Peyer's patch (tissue), 4 donors: ENCODE measurements around the gene TSPAN14. TPM values are rescaled to one million over a fixed set of nuclear protein-coding genes. Genes with fewer than 3 reads are reported as not detected.

Experiments used
- DNase-seq, 3 donors: peaks; one replicate each; pipeline ENCODE4 v3.0.0-alpha.2; 2017 to 2019
- H3K27ac ChIP-seq, 4 donors: fragments of 200-600 bp; sonication (generic); one replicate each; pipeline ENCODE4 v1.5.1; 2016 to 2019
- H3K27me3 ChIP-seq, 2 donors: fragments of 200-600 bp; sonication (generic); one replicate each; pipeline ENCODE4 v1.5.1; 2019
- H3K36me3 ChIP-seq, 3 donors: fragments of 200-600 bp; sonication (generic); one replicate each; pipeline ENCODE4 v1.5.1; 2016 to 2019
- H3K4me1 ChIP-seq, 4 donors: fragments of 200-600 bp; sonication (generic); one replicate each; pipeline ENCODE4 v1.5.1; 2016 to 2019
- H3K4me3 ChIP-seq, 4 donors: fragments of 200-600 bp; sonication (generic); 1 replicate in 3 of 4; 2 replicates in 1 of 4; pipeline ENCODE4 v1.5.1; 2016 to 2019; ENCODE audit warnings: mild to moderate bottlenecking in 1 of 4
- H3K9me3 ChIP-seq, 4 donors: fragments of 200-600 bp; sonication (generic); one replicate each; pipeline ENCODE4 v1.5.1; 2016 to 2019; ENCODE audit warnings: mild to moderate bottlenecking in 1 of 4
- CTCF ChIP-seq, 6 experiments: fragments of 450-650 bp in 4 of 6; fragments of 200-600 bp in 2 of 6; sonication (generic) in 1 of 6; IDR thresholded peaks; one replicate each; pipeline ENCODE4 v1.5.1; 2017 to 2019; ENCODE audit warnings: antibody characterized with exemption in 6 of 6, mild to moderate bottlenecking in 3 of 6, moderate library complexity in 1 of 6
- POLR2A ChIP-seq, 2 donors: fragments of 450-650 bp; IDR thresholded peaks; one replicate each; pipeline ENCODE4 v1.5.1; 2017; ENCODE audit warnings: antibody characterized with exemption in 2 of 2, mild to moderate bottlenecking in 2 of 2, moderate library complexity in 2 of 2
- total RNA-seq, 4 donors: library from RNA; depleted of rRNA; stranded (reverse); fragments of >200 nt; gene quantifications; one replicate each; pipeline ENCODE4 v1.1.0, GENCODE V29; 2016

Gene TSPAN14
- total RNA-seq, 4 donors from 2014 or later: 51.2 to 72.0 (median 68.0) TPM

GRCh38 chr10:80441831-80442230 is 12.3 kb upstream of the TSPAN14 start:
- peaks cover 0 to 9% (median 0%) of the 10 kb centered on the region in 4 donors for H3K4me1 ChIP-seq
- no peak overlapping the region for H3K27ac ChIP-seq
- no peak for DNase-seq
- no peak for TF ChIP-seq CTCF (IDR thresholded peaks at IDR 0.05)
- TF ChIP-seq POLR2A (IDR thresholded peaks at IDR 0.05): no peak
- no peak overlapping the region for H3K4me3 ChIP-seq
- no peaks in the 10 kb centered on the region for H3K9me3 ChIP-seq
- H3K27me3 ChIP-seq: no peaks in the 10 kb centered on the region
- H3K36me3 ChIP-seq: no peaks in the 10 kb centered on the region

GRCh38 chr10:80442879-80443278 is 11.2 kb upstream of the TSPAN14 start:
- Histone ChIP-seq H3K4me1 (peaks cover 0 to 9% (median 0%) of the 10 kb centered on the region in 4 donors), H3K27ac (no peak overlapping the region), H3K4me3 (no peak overlapping the region), H3K27me3 (no peaks in the 10 kb centered on the region), H3K9me3 (no peaks in the 10 kb centered on the region), H3K36me3 (no peaks in the 10 kb centered on the region)
- TF ChIP-seq POLR2A (IDR thresholded peaks at IDR 0.05) (no peak), CTCF (IDR thresholded peaks at IDR 0.05) (no peak)
- DNase-seq: no peak

GRCh38 chr10:80443531-80443974 is 10.6 kb upstream of the TSPAN14 start:
- TF ChIP-seq POLR2A (IDR thresholded peaks at IDR 0.05) (no peak), CTCF (IDR thresholded peaks at IDR 0.05) (peak in 3 of 6 experiments; percentile 31 to 53 (median 51))
- H3K9me3 ChIP-seq: no peaks in the 10 kb centered on the region
- H3K36me3 ChIP-seq: no peaks in the 10 kb centered on the region
- peak overlapping the region in 1 of 4 donors; percentile 7 for H3K27ac ChIP-seq
- no peak overlapping the region for H3K4me3 ChIP-seq
- H3K4me1 ChIP-seq: peaks cover 0 to 9% (median 0%) of the 10 kb centered on the region in 4 donors
- no peak for DNase-seq
- no peaks in the 10 kb centered on the region for H3K27me3 ChIP-seq

GRCh38 chr10:80444124-80444523 is 10.0 kb upstream of the TSPAN14 start:
- Histone ChIP-seq H3K4me1 (peaks cover 0 to 9% (median 0%) of the 10 kb centered on the region in 4 donors), H3K4me3 (no peak overlapping the region), H3K36me3 (no peaks in the 10 kb centered on the region), H3K9me3 (no peaks in the 10 kb centered on the region), H3K27me3 (no peaks in the 10 kb centered on the region), H3K27ac (peak overlapping the region in 1 of 4 donors; percentile 7)
- TF ChIP-seq POLR2A (IDR thresholded peaks at IDR 0.05) (no peak), CTCF (IDR thresholded peaks at IDR 0.05) (no peak)
- DNase-seq: no peak

- Histone ChIP-seq H3K4me1 (peaks cover 0 to 9% (median 0%) of the 10 kb centered on the region in 4 donors), H3K27me3 (no peaks in the 10 kb centered on the region), H3K36me3 (no peaks in the 10 kb centered on the region), H3K4me3 (no peak overlapping the region), H3K27ac (peak overlapping the region in 1 of 4 donors; percentile 7), H3K9me3 (no peaks in the 10 kb centered on the region)
- DNase-seq: peak in 2 of 3 donors; percentile 70 to 76
- TF ChIP-seq POLR2A (IDR thresholded peaks at IDR 0.05): no peak
- TF ChIP-seq CTCF (IDR thresholded peaks at IDR 0.05): peak in 5 of 6 experiments; percentile 30 to 97 (median 82)
Measured at GRCh38 chr10:80444646-80445319, 9.3 kb upstream of the TSPAN14 start.
